IMR-90 (cell line): ENCODE measurements around the gene SV2B. TPM values are rescaled to one million over a fixed set of nuclear protein-coding genes. Genes with fewer than 3 reads are reported as not detected.

ENCODE experiments used
- ATAC-seq: fragments of 200-7000 bp; cut with Tn5 transposase; 2 replicates; pipeline ENCODE4 v1.9.1; 2020; ENCODE audit warnings: low read depth, mild to moderate bottlenecking, moderate library complexity
- BruUV-seq: library from RNA; stranded (reverse); fragments of 400-500 nt; replicated peaks from 2 replicates; lab custom pipeline; 2021; lab: Mats Ljungman, UMichigan
- CTCF ChIA-PET: fragments of 300-600 bp; formaldehyde crosslinking; extraction: SDS; loops from one replicate; lab custom pipeline; 2021; ENCODE audit warnings: antibody characterized with exemption; lab: Yijun Ruan, JAX
- POLR2A ChIA-PET: fragments of 300-600 bp; sonication (Branson Sonifier 250); formaldehyde crosslinking; loops from one replicate; lab custom pipeline; 2022; ENCODE audit warnings: antibody characterized with exemption; ENCODE audit not compliant: unreplicated experiment; lab: Charles Lee
- DNase-seq: peaks from one replicate; pipeline ENCODE4 v3.0.0; 2013
- H2AFZ ChIP-seq: replicated peaks from 2 replicates; pipeline ENCODE3; 2013; ENCODE audit warnings: low read length, mild to moderate bottlenecking; ENCODE audit not compliant: poor library complexity
- H2AK5ac ChIP-seq: 2 replicates; pipeline ENCODE4 v1.6.1; 2013; ENCODE audit warnings: low read depth, low read length, inconsistent platforms
- H2AK9ac ChIP-seq: replicated peaks from 2 replicates; pipeline ENCODE3; 2013; ENCODE audit warnings: mild to moderate bottlenecking, low read depth, low read length, moderate library complexity; ENCODE audit not compliant: poor library complexity
- H2BK120ac ChIP-seq: 2 replicates; pipeline ENCODE4 v1.6.1; 2013; ENCODE audit warnings: low read depth, low read length, inconsistent platforms
- H2BK15ac ChIP-seq: 3 replicates; pipeline ENCODE4 v1.6.1; 2013; ENCODE audit warnings: low read depth, low read length, inconsistent platforms
- H2BK20ac ChIP-seq: 2 replicates; pipeline ENCODE4 v1.6.1; 2013; ENCODE audit warnings: low read depth, mild to moderate bottlenecking, inconsistent platforms, low read length, moderate library complexity
- H2BK5ac ChIP-seq: 2 replicates; pipeline ENCODE4 v1.6.1; 2013; ENCODE audit warnings: mild to moderate bottlenecking, low read depth, low read length, inconsistent platforms; ENCODE audit not compliant: poor library complexity, severe bottlenecking
- H3K14ac ChIP-seq: replicated peaks from 2 replicates; pipeline ENCODE4 v1.6.1; 2013; ENCODE audit warnings: low read depth, low read length, inconsistent platforms
- H3K18ac ChIP-seq: 2 replicates; pipeline ENCODE4 v1.6.1; 2013; ENCODE audit warnings: low read depth, low read length, control low read depth
- H3K23ac ChIP-seq: 2 replicates; pipeline ENCODE4 v1.6.1; 2013; ENCODE audit warnings: low read depth, low read length, inconsistent platforms
- H3K27ac ChIP-seq: 2 replicates; pipeline ENCODE4 v1.5.1; 2013; ENCODE audit warnings: mild to moderate bottlenecking, control low read depth, low read length; ENCODE audit not compliant: insufficient read depth
- H3K27me3 ChIP-seq: 2 replicates; pipeline ENCODE4 v1.6.1; 2013; ENCODE audit warnings: low read length; ENCODE audit not compliant: control insufficient read depth, insufficient read depth
- H3K36me3 ChIP-seq: 2 replicates; pipeline ENCODE4 v1.6.1; 2013; ENCODE audit warnings: low read length, mixed read lengths; ENCODE audit not compliant: control insufficient read depth, insufficient read depth
- H3K4ac ChIP-seq: 2 replicates; pipeline ENCODE4 v1.6.1; 2013; ENCODE audit warnings: low read depth, low read length, inconsistent platforms
- H3K4me1 ChIP-seq: 2 replicates; pipeline ENCODE4 v1.6.1; 2013; ENCODE audit warnings: low read length, mixed read lengths; ENCODE audit not compliant: control insufficient read depth, insufficient read depth
- H3K4me2 ChIP-seq: 2 replicates; pipeline ENCODE4 v1.6.1; 2013; ENCODE audit warnings: low read depth, mild to moderate bottlenecking, control low read depth, low read length, moderate library complexity
- H3K4me3 ChIP-seq: 2 replicates; pipeline ENCODE4 v1.5.1; 2013; ENCODE audit warnings: low read depth, mild to moderate bottlenecking, control low read depth, low read length, moderate library complexity; ENCODE audit not compliant: insufficient read depth
- H3K56ac ChIP-seq: 2 replicates; pipeline ENCODE4 v1.6.1; 2013; ENCODE audit warnings: low read length, inconsistent platforms; ENCODE audit not compliant: insufficient read depth; ENCODE audit errors: extremely low read depth
- H3K79me1 ChIP-seq, 2 experiments: 2 replicates each; pipeline ENCODE4 v1.6.1; 2013; ENCODE audit warnings: low read length in 2 of 2, inconsistent platforms in 1 of 2, low read depth in 1 of 2
- H3K9ac ChIP-seq: 2 replicates; pipeline ENCODE4 v1.6.1; 2013; ENCODE audit warnings: low read depth, low read length, control low read depth
- H3K9me1 ChIP-seq: 2 replicates; pipeline ENCODE4 v1.6.1; 2013; ENCODE audit warnings: low read length, inconsistent platforms; ENCODE audit not compliant: insufficient read depth
- H3K9me3 ChIP-seq: 2 replicates; pipeline ENCODE4 v1.6.1; 2013; ENCODE audit warnings: low read length; ENCODE audit not compliant: control insufficient read depth, insufficient read depth
- H4K20me1 ChIP-seq: 2 replicates; pipeline ENCODE4 v1.6.1; 2013; ENCODE audit warnings: low read length, inconsistent platforms; ENCODE audit not compliant: insufficient read depth
- H4K5ac ChIP-seq: 2 replicates; pipeline ENCODE4 v1.6.1; 2013; ENCODE audit warnings: mild to moderate bottlenecking, low read depth, low read length, control low read depth
- H4K8ac ChIP-seq, 2 experiments: 2 replicates each; pipeline ENCODE4 v1.6.1; 2013; ENCODE audit warnings: low read depth in 2 of 2, low read length in 2 of 2, control low read depth in 1 of 2, inconsistent platforms in 1 of 2
- H4K91ac ChIP-seq: 2 replicates; pipeline ENCODE4 v1.6.1; 2013; ENCODE audit warnings: low read depth, low read length, inconsistent platforms; ENCODE audit not compliant: insufficient read depth
- CEBPB ChIP-seq: IDR thresholded peaks from 2 replicates; pipeline ENCODE4 v1.6.1; 2012; ENCODE audit warnings: low read depth, low read length, improper control_type of control experiment
- CHD1 ChIP-seq: IDR thresholded peaks from 2 replicates; pipeline ENCODE4 v1.6.1; 2012; ENCODE audit warnings: low read depth, low read length, improper control_type of control experiment
- FOS ChIP-seq: fragments of 150-350 bp; IDR thresholded peaks from 2 replicates; pipeline ENCODE4 v1.6.1; 2016; ENCODE audit warnings: low read depth, low read length
- MXI1 ChIP-seq: IDR thresholded peaks from 2 replicates; pipeline ENCODE4 v1.6.1; 2012; ENCODE audit warnings: low read depth, mild to moderate bottlenecking, low read length, moderate library complexity, borderline replicate concordance
- POLR2A ChIP-seq: IDR thresholded peaks from 2 replicates; pipeline ENCODE4 v1.6.1; 2012; ENCODE audit warnings: mild to moderate bottlenecking, low read depth, low read length
- RAD21 ChIP-seq: IDR thresholded peaks from 2 replicates; pipeline ENCODE4 v1.6.1; 2012; ENCODE audit warnings: low read length, improper control_type of control experiment
- RFX5 ChIP-seq: IDR thresholded peaks from 2 replicates; pipeline ENCODE4 v1.8.0; 2012; ENCODE audit warnings: low read depth, mild to moderate bottlenecking, low read length, moderate library complexity
- WGBS, 2 experiments: methylation state at CpG; one replicate each; pipeline versions ENCODE4 v1.1.5 to v1.1.7; 2013; ENCODE audit warnings: missing lambda C conversion rate in 2 of 2; ENCODE audit not compliant: insufficient read length in 1 of 2; ENCODE audit errors: extremely low coverage in 2 of 2; 5-methylcytosine and 5-hydroxymethylcytosine counted together
- dilution Hi-C: fragments of 300-500 bp; cut with HindIII; formaldehyde crosslinking; loops from one replicate; pipeline ENCODE4 v1.14.3; 2018; ENCODE audit warnings: low sequenced_read_pairs; ENCODE audit not compliant: unreplicated experiment
- in situ Hi-C: fragments of 300-500 bp; cut with MboI; formaldehyde crosslinking; loops from 3 replicates; pipeline ENCODE4 v1.14.3; 2019; ENCODE audit warnings: low sequenced_read_pairs, inconsistent platforms, mixed read lengths
- intact Hi-C: fragments of 100-400 bp; cut with micrococcal nuclease; formaldehyde crosslinking; loops from 2 replicates; pipeline ENCODE4 v1.10.0; 2022
- polyA plus RNA-seq, 3 experiments: library from polyadenylated mRNA; depleted of rRNA; stranded (reverse); fragments of >200 nt; gene quantifications; 2 replicates each; pipeline ENCODE4 v1.2.3, GENCODE V29; 2012; ENCODE audit warnings: low replicate concordance in 1 of 3
- total RNA-seq: library from RNA; depleted of rRNA; stranded (reverse); fragments of >200 nt; gene quantifications from 2 replicates; pipeline ENCODE4 v1.2.3, GENCODE V29; 2012
- TF ChIP-seq, protein P1 (sequence below): fragments of 150-350 bp; IDR thresholded peaks from 2 replicates; pipeline ENCODE4 v1.6.1; 2016; ENCODE audit warnings: low read depth, mild to moderate bottlenecking, low read length, moderate library complexity, borderline replicate concordance

Gene SV2B
- total and polyA plus RNA-seq, 2 of the 4 experiments (the other 2 are of a cell fraction): not detected

GRCh38 chr15:91222052-91222451, 122.0 kb downstream of the SV2B start:
- Histone ChIP-seq H3K4me1 (no peaks in the 10 kb centered on the region), H3K79me1 (no peaks in the 10 kb centered on the region), H3K14ac (no peak overlapping the region), H3K56ac (no peak overlapping the region), H3K9me3 (no peaks in the 10 kb centered on the region), H3K18ac (no peak overlapping the region), H2BK120ac (no peak overlapping the region), H2AK5ac (no peak overlapping the region), H3K27ac (no peak overlapping the region), H4K8ac (no peak overlapping the region), H2BK15ac (no peak overlapping the region), H3K27me3 (no peaks in the 10 kb centered on the region; the same call in 1 of the 2 replicates), H2BK20ac (no peak overlapping the region), H2AK9ac (no peak overlapping the region), H3K4me3 (no peak overlapping the region), H3K9me1 (no peaks in the 10 kb centered on the region), H2AFZ (no peak overlapping the region), H3K23ac (no peak overlapping the region), H4K5ac (no peak overlapping the region), H3K36me3 (no peaks in the 10 kb centered on the region), H3K4ac (no peak overlapping the region), H3K4me2 (no peak overlapping the region), H3K9ac (no peak overlapping the region), H4K91ac (no peak overlapping the region), H4K20me1 (no peaks in the 10 kb centered on the region), H2BK5ac (no peak overlapping the region)
- no peak for DNase-seq
- CTCF ChIA-PET: no interaction called here
- in situ Hi-C loops (loop anchor here (5.0 kb wide), 1 partner anchor 165 kb away; no protein-coding TSS in a partner anchor), dilution Hi-C loops (no loop called here), intact Hi-C loops (no loop called here)
- BruUV-seq: no TSS peak
- no peak for ATAC-seq
- POLR2A ChIA-PET: no interaction called here
- TF ChIP-seq, protein P1, sequence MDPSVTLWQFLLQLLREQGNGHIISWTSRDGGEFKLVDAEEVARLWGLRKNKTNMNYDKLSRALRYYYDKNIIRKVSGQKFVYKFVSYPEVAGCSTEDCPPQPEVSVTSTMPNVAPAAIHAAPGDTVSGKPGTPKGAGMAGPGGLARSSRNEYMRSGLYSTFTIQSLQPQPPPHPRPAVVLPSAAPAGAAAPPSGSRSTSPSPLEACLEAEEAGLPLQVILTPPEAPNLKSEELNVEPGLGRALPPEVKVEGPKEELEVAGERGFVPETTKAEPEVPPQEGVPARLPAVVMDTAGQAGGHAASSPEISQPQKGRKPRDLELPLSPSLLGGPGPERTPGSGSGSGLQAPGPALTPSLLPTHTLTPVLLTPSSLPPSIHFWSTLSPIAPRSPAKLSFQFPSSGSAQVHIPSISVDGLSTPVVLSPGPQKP: no peak
- TF ChIP-seq RAD21: no peak
- TF ChIP-seq CHD1: no peak
- no peak for TF ChIP-seq FOS
- TF ChIP-seq RFX5: no peak
- TF ChIP-seq CEBPB: no peak
- TF ChIP-seq POLR2A: no peak
- no peak for TF ChIP-seq MXI1
- 40% methylated on average over 1 of the region's 8 CpGs; no CpG with 5 or more reads in 1 of the 2 experiments for WGBS, 2 experiments
